T-helper 2 cell (primary cell): ENCODE data around the gene SEPTIN2.
"Not testable (repeated sequence)": the region's sequence is repeated elsewhere in the genome, so short reads cannot be mapped to it uniquely, and the experiment has no call there.

Experiments
- DNase-seq, 5 experiments: peaks; one replicate each; pipeline versions ENCODE4 v3.0.0 to v3.0.0-alpha.2; 2012 to 2022

SEPTIN2 gene

GRCh38 chr2:241351640-241352031, 35.9 kb downstream of the SEPTIN2 start:
- no peak for DNase-seq

- DNase-seq: peak in 1 of 5 experiments; percentile 48
These were observed 36.5 kb downstream of the SEPTIN2 start for GRCh38 chr2:241352227-241352626.

GRCh38 chr2:241354668-241355658, 39.2 kb downstream of the SEPTIN2 start:
- peak; percentile 48 to 83 (median 61) for DNase-seq

- DNase-seq: peak; percentile 93 to 98 (median 96)
These were observed 40.5 kb downstream of the SEPTIN2 start, which contains the start of gene FARP2 for GRCh38 chr2:241355983-241356870. FARP2 (plus strand) TSS chr2:241356285; CDS start chr2:241373108, 16,823 bp downstream.

- no peak for DNase-seq
These were observed 41.1 kb downstream of the SEPTIN2 start for GRCh38 chr2:241356871-241357260.

GRCh38 chr2:241357531-241357930, 41.8 kb downstream of the SEPTIN2 start:
- DNase-seq: no peak

- DNase-seq: peak in 1 of 5 experiments; percentile 54
These were observed 42.7 kb downstream of the SEPTIN2 start for GRCh38 chr2:241358470-241358869.

GRCh38 chr2:241359481-241360045, 43.8 kb downstream of the SEPTIN2 start:
- DNase-seq: no peak

GRCh38 chr2:241363426-241363825, 47.7 kb downstream of the SEPTIN2 start:
- no peak for DNase-seq

- DNase-seq: no peak
These were observed 49.1 kb downstream of the SEPTIN2 start for GRCh38 chr2:241364781-241365180.

- DNase-seq: no peak
These were observed 51.0 kb downstream of the SEPTIN2 start for GRCh38 chr2:241366678-241367077.

GRCh38 chr2:241368643-241369042, 52.9 kb downstream of the SEPTIN2 start:
- DNase-seq: no peak

- DNase-seq: no peak
These were observed 56.8 kb downstream of the SEPTIN2 start for GRCh38 chr2:241372361-241372992.

GRCh38 chr2:241373446-241373845, 57.7 kb downstream of the SEPTIN2 start:
- DNase-seq: no peak

- not testable (repeated sequence) for DNase-seq
These were observed 58.2 kb downstream of the SEPTIN2 start for GRCh38 chr2:241373906-241374305.

- no peak for DNase-seq
These were observed 59.6 kb downstream of the SEPTIN2 start for GRCh38 chr2:241375300-241375699.

GRCh38 chr2:241376808-241377207, 61.1 kb downstream of the SEPTIN2 start:
- no peak for DNase-seq

- DNase-seq: no peak
These were observed 63.1 kb downstream of the SEPTIN2 start for GRCh38 chr2:241378816-241379215.

- DNase-seq: no peak
These were observed 64.1 kb downstream of the SEPTIN2 start for GRCh38 chr2:241379481-241380480.

- no peak for DNase-seq
These were observed 66.1 kb downstream of the SEPTIN2 start for GRCh38 chr2:241381872-241382271.

GRCh38 chr2:241385450-241385849, 69.7 kb downstream of the SEPTIN2 start:
- not testable (repeated sequence) for DNase-seq
